ENCODE data around the gene NPAS3. TPM values are rescaled to one million over a fixed set of nuclear protein-coding genes. Genes with fewer than 3 reads are reported as not detected.

The NPAS3 gene
- total and polyA plus RNA-seq, 2 of the 8 experiments (the other 6 are each of a cell fraction or from before 2014, with no cell fraction given), result 0.11 to 0.60 TPM

GRCh38 chr14:33646692-33647260 is 708.1 kb downstream of the NPAS3 start:
- Histone ChIP-seq H4K8ac (ENCODE audit: extremely low read depth, insufficient read depth, low read length) (no peak overlapping the region), H2AK5ac (ENCODE audit: low read depth, low read length) (no peak overlapping the region), H3K9ac (replicated peaks in 1 of 4; ENCODE audit: extremely low read depth in 1 of 4, low read depth in 3 of 4, low read length in 3 of 4) (no peak overlapping the region), H3K27me3 (replicated peaks in 1 of 4; ENCODE audit: control insufficient read depth in 3 of 4, extremely low read depth in 1 of 4, insufficient read depth in 3 of 4, low read length in 3 of 4) (no peaks in the 10 kb centered on the region), H2AFZ (ENCODE audit: low read length) (no peak overlapping the region), H2BK15ac (ENCODE audit: low read length) (no peak overlapping the region), H3K4me2 (ENCODE audit: insufficient read depth in 1 of 2, low read depth in 2 of 2, low read length in 2 of 2) (no peak overlapping the region), H2BK20ac (ENCODE audit: low read length) (no peak overlapping the region), H3K23me2 (ENCODE audit: low read depth, low read length) (no peaks in the 10 kb centered on the region), H3K23ac (ENCODE audit: insufficient read length) (no peak overlapping the region), H3K79me1 (ENCODE audit: low read depth, low read length) (no peaks in the 10 kb centered on the region), H3K4me3 (ENCODE audit: extremely low read depth in 1 of 4, insufficient read depth in 2 of 4, low read depth in 3 of 4, low read length in 4 of 4) (no peak overlapping the region), H2BK120ac (replicated peaks; ENCODE audit: low read depth, low read length) (no peak overlapping the region), H3K9me3 (ENCODE audit: insufficient read depth in 2 of 2, low read depth in 1 of 2, low read length in 1 of 2) (no peaks in the 10 kb centered on the region), H2BK12ac (ENCODE audit: low read depth, low read length) (no peak overlapping the region), H3K27ac (ENCODE audit: low read depth, low read length) (no peak overlapping the region), H3K4me1 (replicated peaks in 1 of 4; ENCODE audit: control insufficient read depth in 3 of 4, insufficient read depth in 4 of 4, low read length in 3 of 4) (peaks cover 0 to 9% (median 4%) of the 10 kb centered on the region in 4 experiments; a peak in 3 of 7 replicates), H3K56ac (replicated peaks; ENCODE audit: insufficient read length, low read depth, low read length) (no peak overlapping the region), H3K79me2 (ENCODE audit: control insufficient read depth in 1 of 2, insufficient read depth in 2 of 2, low read length in 2 of 2) (no peaks in the 10 kb centered on the region), H2BK5ac (ENCODE audit: low read depth, low read length) (no peak overlapping the region), H4K20me1 (replicated peaks in 1 of 2; ENCODE audit: control insufficient read depth in 1 of 2, insufficient read depth in 2 of 2, low read length in 2 of 2) (no peaks in the 10 kb centered on the region), H3K4ac (replicated peaks; ENCODE audit: insufficient read length, low read depth, low read length) (no peak overlapping the region), H3K14ac (ENCODE audit: insufficient read length) (no peak overlapping the region), H4K91ac (replicated peaks; ENCODE audit: insufficient read length, low read length) (no peak overlapping the region), H3K18ac (ENCODE audit: extremely low read depth, low read length) (no peak overlapping the region), H3K36me3 (ENCODE audit: control insufficient read depth in 2 of 4, insufficient read depth in 4 of 4, low read length in 3 of 4) (no peaks in the 10 kb centered on the region), H4K5ac (ENCODE audit: insufficient read length, low read depth, low read length) (no peak overlapping the region)
- CTCF ChIA-PET (ENCODE audit: partially characterized antibody), result interaction anchor here (0.6 to 0.8 kb wide), 2 partner anchors 22 to 483 kb away, joined by 3 to 4 read pairs; no protein-coding TSS in a partner anchor
- WGBS, 2 experiments (ENCODE audit: extremely low coverage in 1 of 2, insufficient coverage in 1 of 2, insufficient read length in 1 of 2, insufficient replicate concordance in 2 of 2, low coverage in 1 of 2, low lambda C conversion rate in 2 of 2, missing lambda C conversion rate in 1 of 2), result 80% methylated on average over 2 of the region's 2 CpGs; no CpG with 5 or more reads in 1 of the 2 experiments
- DNase-seq (ENCODE audit: low read depth in 1 of 2, low spot score in 2 of 2) (no peak), FAIRE-seq (no peak)
- TF ChIP-seq TAF1 (IDR thresholded peaks at IDR 0.05; ENCODE audit: low read depth, low read length), result no peak
- TF ChIP-seq, protein P1, sequence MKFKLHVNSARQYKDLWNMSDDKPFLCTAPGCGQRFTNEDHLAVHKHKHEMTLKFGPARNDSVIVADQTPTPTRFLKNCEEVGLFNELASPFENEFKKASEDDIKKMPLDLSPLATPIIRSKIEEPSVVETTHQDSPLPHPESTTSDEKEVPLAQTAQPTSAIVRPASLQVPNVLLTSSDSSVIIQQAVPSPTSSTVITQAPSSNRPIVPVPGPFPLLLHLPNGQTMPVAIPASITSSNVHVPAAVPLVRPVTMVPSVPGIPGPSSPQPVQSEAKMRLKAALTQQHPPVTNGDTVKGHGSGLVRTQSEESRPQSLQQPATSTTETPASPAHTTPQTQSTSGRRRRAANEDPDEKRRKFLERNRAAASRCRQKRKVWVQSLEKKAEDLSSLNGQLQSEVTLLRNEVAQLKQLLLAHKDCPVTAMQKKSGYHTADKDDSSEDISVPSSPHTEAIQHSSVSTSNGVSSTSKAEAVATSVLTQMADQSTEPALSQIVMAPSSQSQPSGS (IDR thresholded peaks at IDR 0.05; ENCODE audit: low read length), result no peak
- no peak for TF ChIP-seq TBP (IDR thresholded peaks at IDR 0.05; ENCODE audit: low read depth, low read length)
- TF ChIP-seq SP2 (IDR thresholded peaks at IDR 0.05; ENCODE audit: low read length), result no peak
- TF ChIP-seq SIN3A (conservative IDR thresholded peaks at IDR 0.05 in 1 of 2, IDR thresholded peaks at IDR 0.05 in 1 of 2; ENCODE audit: low read depth in 1 of 2, low read length in 2 of 2), result no peak
- TF ChIP-seq CREB1 (IDR thresholded peaks at IDR 0.05), result no peak
- POLR2A ChIA-PET (ENCODE audit: partially characterized antibody), result no interaction called here

Data from H1 (cell line).